ENCODE results near the gene PPP6R3.

DNA sequence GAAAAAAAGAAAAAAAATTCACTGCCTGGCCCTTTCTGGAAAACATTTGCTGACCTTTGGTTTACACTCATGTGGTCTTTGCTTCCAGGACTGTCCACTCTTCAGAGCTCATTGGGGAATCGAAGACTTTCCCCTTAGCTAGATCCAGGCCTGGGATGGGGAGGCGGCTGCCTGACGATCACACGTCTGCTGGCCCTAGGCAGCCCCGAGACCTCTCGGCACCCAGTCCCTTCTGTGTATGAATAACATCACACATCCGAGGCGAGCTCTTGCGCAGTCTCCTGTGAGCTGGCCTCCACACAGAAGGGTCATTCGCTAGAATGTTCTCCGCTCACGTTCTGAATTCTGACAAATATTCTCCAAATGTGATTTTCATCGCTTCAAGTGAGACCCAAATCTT is 198.1 kb downstream of the PPP6R3 start:
- TF ChIP-seq, protein P1, sequence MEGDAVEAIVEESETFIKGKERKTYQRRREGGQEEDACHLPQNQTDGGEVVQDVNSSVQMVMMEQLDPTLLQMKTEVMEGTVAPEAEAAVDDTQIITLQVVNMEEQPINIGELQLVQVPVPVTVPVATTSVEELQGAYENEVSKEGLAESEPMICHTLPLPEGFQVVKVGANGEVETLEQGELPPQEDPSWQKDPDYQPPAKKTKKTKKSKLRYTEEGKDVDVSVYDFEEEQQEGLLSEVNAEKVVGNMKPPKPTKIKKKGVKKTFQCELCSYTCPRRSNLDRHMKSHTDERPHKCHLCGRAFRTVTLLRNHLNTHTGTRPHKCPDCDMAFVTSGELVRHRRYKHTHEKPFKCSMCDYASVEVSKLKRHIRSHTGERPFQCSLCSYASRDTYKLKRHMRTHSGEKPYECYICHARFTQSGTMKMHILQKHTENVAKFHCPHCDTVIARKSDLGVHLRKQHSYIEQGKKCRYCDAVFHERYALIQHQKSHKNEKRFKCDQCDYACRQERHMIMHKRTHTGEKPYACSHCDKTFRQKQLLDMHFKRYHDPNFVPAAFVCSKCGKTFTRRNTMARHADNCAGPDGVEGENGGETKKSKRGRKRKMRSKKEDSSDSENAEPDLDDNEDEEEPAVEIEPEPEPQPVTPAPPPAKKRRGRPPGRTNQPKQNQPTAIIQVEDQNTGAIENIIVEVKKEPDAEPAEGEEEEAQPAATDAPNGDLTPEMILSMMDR (IDR thresholded peaks at IDR 0.05), result no peak
- no peak for TF ChIP-seq POLR2A (IDR thresholded peaks at IDR 0.05)

Measured in uterus (tissue), 2 donors.